ENCODE results near the gene CNTNAP2.

The CNTNAP2 gene

DNA sequence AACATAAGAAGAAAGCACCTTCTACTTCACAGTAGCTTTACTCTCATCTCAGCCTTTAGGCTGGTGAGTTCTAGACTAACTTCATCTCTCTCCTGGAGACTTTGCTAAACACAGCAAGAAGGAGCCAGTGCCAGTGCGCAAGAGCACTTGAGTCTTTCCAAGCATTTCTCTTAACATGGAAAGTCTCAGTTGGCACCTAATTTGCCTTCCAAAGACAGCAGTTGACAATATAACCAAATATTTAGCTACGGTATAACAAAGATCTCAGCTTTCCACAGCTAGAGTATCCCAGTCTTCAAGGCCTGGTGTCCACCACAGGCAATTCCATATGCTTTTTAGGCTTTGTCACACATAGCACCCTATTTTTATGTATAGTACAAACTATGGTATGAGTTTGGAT, 1204.9 kb downstream of the CNTNAP2 start:
- H3K4me3 ChIP-seq (ENCODE audit: low read depth, low read length): no peak overlapping the region

DNA sequence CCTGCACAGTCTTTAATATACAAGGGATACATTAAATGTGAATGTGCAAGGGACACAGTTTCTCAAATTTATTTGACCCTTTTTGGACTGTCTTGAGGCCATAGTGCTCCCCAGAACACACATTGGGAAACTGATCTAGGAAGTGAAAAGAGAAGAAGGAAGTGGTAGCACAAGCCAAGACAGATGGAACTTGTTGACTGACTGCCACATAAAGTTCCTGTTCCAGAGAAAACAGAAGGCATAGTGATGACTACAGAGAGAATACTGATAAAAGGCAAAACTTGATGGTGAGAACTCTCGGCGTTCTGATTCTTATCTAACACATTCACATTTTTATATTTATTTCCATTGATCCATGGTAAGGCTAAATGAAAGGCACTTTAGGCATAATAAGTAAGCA, 1216.4 kb downstream of the CNTNAP2 start:
- no peak overlapping the region for H3K4me3 ChIP-seq (ENCODE audit: low read depth, low read length)
- DNase-seq (ENCODE audit: low read depth): no peak

More for the DNA sequence above, 1204.9 kb downstream of the CNTNAP2 start:
- no peak for DNase-seq (ENCODE audit: low read depth)

DNA sequence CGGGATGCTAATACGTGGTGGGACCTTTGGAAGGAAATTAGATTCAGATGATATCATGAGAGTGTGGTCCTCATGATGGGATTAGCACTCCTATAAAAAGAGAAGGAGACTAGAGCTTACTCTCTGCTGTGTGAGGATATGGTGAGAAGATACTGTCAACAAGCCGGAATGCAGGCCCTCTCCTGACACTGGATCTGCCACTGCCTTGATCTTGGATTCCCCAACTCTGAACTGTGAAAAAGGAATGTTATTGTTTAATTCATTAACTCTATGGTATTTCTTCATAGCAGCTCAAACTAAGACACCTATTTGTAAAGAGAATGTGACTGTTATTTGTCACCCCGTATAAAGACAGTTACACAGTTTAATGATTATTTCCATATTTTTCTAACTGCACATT, 1246.5 kb downstream of the CNTNAP2 start:
- no peak overlapping the region for H3K4me3 ChIP-seq (ENCODE audit: low read depth, low read length)
- DNase-seq (ENCODE audit: low read depth): no peak

DNA sequence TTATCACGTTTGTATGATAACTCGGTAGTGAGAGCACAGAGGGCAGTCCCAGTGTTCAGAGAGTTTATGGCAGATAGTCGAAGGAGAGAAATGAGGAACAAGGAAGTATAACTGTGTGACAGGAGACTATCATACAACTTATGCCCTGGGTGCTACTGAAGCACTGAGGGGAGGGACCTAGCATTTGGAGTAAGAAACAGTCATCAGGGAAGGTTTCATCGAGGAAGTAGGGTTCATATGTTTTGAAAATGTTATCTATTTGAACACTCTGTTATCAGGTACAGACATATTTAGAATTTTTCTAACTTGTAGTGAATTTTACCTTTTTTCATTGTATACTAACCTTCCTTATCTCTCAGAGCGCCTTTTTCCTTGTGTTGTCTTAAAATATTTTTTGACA, 1259.6 kb downstream of the CNTNAP2 start:
- DNase-seq (ENCODE audit: low read depth): no peak
- no peak overlapping the region for H3K4me3 ChIP-seq (ENCODE audit: low read depth, low read length)

DNA sequence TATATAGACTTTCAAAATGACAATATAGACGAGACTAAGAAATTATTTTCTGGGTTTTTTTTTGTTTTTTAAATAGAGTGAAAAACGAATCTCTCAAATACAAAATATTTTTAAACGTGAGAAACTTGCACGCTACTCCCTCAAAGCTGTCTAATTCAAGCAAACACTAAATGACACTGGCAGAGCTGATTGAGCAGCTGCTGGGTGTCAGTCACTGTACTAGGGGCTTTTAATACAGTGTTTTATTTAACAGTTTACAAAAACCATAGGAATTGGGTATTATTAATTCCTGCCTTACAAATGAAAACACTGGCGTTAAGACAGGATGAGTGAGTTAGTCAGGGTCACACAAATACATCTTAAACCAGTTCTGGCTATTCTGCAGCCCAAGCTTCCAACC, 1264.3 kb downstream of the CNTNAP2 start:
- no peak for DNase-seq (ENCODE audit: low read depth)
- no peak overlapping the region for H3K4me3 ChIP-seq (ENCODE audit: low read depth, low read length)

DNA sequence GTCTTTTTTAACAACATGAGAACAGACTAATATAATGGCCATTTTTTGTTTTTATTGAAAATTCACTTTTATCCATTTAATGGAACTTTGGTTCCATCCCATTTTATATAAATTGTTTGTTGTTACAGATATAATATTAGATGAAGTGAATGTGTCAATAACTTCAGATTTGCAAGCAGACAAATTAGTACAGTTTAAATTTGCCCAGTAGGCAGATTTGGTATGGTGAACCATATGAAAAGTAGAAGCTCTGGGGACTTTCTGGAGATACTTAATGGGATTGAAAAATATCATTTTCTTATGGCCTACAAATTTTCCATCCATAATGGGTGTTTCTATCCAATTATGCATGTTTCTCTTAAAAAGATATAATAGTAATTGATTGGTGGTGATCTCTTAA, 1277.7 kb downstream of the CNTNAP2 start:
- DNase-seq (ENCODE audit: low read depth): no peak
- H3K4me3 ChIP-seq (ENCODE audit: low read depth, low read length): no peak overlapping the region

DNA sequence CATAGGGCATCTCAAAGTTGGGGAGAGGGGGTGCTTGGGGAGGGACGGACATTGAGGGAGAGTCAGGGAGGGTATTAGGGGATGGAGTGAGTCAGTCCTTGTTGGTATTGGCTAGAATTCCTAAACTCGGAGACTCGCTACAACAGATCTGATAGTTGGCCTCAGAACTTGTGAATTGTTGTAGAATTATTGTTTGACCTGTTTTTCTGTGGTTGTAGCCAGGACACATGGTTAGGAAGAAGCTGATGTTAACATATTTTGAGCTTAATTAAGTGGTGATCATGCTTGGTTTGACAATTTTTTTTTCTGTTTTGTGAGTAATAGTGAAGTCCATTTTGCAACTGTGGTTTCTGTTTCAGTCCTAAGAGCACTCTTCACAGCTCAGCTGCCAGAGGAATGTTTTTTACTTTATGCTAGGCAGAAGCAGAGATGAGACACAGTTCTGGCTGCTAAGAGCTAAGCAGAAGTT, 1283.7 kb downstream of the CNTNAP2 start:
- no peak overlapping the region for H3K4me3 ChIP-seq (ENCODE audit: low read depth, low read length)
- DNase-seq (ENCODE audit: low read depth): no peak

DNA sequence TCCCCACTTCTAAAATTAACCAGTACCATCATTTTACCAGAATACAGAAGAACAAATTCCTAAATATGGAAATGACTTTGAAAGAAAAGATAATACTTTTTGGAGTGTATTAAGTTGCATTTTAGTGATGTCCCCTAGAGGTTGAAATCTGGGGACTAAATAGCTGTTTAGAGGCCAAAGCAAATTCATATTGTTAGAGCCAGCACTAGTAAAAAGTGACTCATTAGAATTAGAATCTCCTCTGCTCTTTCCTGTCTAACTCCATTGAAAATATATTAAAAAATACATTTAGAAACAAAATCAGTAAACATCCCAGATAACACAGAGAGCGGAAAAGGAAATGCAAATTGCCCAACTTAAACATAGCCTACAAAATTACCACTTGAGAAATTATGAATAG, 1284.3 kb downstream of the CNTNAP2 start:
- DNase-seq (ENCODE audit: low read depth): no peak
- no peak overlapping the region for H3K4me3 ChIP-seq (ENCODE audit: low read depth, low read length)

DNA sequence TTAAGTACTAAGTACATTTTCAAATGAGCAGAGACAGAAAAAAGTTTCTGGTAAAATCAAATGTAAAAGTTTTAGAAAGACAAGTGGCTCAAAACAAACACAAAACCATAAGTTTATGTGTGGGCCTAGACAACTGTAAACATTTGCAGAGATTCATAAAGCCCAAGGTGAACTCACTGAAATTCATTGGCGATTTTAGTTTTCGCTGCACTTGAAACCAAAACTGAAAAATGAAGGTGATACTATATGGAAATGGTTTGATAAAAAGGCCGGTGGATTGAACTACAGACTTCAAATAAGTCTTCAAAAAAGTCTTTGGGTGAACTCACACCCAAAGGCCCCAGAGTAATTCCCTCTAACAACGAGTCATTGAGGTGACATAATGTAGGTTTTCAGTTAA, 1289.0 kb downstream of the CNTNAP2 start:
- no peak for DNase-seq (ENCODE audit: low read depth)
- no peak overlapping the region for H3K4me3 ChIP-seq (ENCODE audit: low read depth, low read length)

DNA sequence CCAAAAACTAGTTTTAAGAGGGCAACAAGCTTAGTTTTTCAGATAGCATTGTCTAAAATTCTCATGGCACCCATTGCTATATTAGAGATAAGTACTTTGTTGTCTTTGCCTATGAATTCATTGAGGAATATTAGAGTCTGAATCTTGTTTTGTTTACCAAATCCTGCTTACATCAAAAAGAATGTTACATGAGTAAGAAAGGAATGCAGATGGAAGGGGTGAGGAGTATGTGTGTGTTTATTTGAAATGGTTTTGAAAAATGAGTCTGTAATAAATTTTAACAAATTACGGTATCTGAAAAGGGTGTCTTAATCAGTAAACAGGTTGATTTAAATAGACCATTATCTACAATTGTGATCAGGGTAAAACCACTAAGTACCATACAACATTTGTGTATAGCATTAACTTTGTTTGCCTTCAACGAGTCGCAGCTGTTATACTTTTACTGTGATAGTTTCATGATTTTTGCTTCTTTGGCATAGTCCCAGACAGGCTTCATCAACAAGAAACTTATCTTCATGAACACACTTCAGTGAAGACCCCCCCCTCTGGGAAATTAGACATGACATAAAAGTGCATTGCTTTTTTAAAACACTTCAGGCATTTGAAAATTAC, 1290.0 kb downstream of the CNTNAP2 start:
- no peak overlapping the region for H3K4me3 ChIP-seq (ENCODE audit: low read depth, low read length)
- no peak for DNase-seq (ENCODE audit: low read depth)

DNA sequence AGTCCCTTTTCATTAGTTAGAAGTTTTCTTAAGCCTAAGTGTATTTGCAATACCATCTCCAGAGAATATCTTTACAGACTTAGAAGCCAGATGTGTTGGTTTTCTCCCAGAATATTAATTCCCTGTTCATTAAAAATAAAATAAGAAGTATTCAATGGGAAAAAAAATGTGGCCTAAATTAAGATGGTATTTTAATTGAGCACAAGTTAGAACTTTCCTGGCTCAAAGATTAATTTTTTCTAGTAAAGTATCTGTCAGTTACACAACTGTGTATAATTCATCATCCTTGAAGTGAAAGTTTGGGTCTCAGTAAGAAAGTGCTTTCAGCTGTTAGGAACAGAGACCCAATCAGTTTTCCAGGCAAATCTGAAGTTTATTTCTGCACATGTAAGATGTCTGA, 1294.5 kb downstream of the CNTNAP2 start:
- no peak for DNase-seq (ENCODE audit: low read depth)

DNA sequence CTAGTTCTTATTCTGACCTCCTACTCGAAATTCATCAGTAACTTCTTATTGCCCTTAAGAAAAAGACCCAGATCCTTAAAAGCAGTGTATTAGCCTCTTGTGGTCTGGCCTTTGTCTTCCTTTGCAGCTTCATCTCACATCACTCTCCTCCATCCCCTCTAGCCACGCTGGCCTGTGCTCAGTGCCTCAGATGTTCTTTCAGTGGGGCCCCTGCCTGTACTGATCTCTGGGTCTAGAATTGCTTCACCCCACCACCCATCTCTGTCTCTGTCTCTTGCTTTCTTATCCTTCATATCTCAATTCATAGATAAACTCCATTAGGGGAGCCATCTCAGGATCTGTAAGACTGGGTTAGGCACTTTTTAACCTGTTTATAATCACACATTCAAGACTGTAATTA, 1295.5 kb downstream of the CNTNAP2 start:
- no peak for DNase-seq (ENCODE audit: low read depth)
- H3K4me3 ChIP-seq (ENCODE audit: low read depth, low read length): no peak overlapping the region

More for the DNA sequence above, 1294.5 kb downstream of the CNTNAP2 start:
- H3K4me3 ChIP-seq (ENCODE audit: low read depth, low read length): no peak overlapping the region

DNA sequence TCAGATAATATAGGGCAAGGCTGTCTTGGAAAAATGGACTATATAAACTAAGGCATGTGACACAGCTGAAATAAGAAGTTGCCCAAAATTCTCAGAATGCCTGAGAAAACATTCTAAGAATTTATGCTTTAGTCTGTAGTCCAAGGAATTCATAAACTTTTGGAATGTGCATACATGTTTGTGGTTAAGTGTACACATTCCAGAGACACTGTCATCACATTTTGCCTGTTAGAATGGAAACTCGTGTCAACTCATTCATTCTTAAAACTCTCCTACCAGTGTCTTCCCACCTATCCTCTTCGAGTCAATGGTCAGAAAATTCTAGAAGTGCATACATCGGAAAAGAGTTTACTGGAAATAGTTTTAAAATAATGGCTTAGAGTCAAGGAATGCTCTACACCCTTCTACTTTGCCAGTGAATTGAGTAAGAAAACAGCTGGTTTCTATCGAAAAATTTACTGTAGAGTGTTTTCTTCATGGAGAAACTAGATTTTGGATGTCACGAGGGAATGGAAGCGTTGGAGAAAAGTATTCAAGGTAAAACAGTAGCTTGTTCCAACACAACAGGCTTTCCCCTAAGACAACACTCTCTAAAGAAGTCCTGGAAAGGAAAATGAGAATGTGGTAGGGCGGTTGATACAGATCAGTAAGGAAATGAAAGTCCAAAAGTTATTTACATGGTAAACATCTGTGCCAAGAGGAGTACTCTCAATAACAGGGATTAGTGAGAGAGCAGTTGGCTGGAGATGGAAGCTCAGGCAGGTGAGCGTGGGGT, 1296.4 kb downstream of the CNTNAP2 start:
- no peak overlapping the region for H3K4me3 ChIP-seq (ENCODE audit: low read depth, low read length)
- DNase-seq (ENCODE audit: low read depth): peak; percentile 70

DNA sequence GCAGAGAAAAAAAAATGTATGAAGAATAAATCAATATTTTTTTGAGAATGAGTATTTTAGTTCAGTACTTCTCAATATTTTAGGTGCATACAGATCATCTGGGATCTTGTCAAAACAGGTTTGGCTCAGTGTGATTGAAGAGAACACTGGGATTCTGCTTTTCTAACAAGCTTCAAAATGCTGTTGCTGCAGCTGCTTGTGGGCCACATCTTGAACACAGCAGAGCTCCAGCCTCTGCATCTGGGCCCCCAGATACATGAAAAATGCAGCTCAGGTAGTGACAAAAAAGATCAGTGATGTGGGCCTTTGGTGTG, 1296.9 kb downstream of the CNTNAP2 start:
- no peak for DNase-seq (ENCODE audit: low read depth)
- no peak overlapping the region for H3K4me3 ChIP-seq (ENCODE audit: low read depth, low read length)

DNA sequence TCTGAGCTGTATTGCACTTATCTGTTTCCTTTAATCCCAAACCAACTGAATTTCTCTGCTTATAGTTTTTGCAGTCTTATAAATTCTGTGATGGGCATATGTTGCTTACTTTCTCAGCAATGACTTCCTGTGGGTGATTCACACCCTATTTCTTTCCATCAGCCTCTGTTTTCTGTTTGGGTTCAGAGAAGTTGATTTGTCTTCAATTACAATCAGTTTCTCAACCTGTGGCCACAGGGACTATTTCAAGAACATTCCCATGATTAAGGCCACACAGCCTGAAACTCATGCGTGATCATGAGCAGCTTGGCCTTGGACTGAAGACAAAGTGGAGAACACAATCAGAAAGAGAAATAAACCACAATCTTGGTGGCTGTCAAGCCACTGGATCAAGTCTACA, 1299.4 kb downstream of the CNTNAP2 start:
- no peak overlapping the region for H3K4me3 ChIP-seq (ENCODE audit: low read depth, low read length)
- no peak for DNase-seq (ENCODE audit: low read depth)

DNA sequence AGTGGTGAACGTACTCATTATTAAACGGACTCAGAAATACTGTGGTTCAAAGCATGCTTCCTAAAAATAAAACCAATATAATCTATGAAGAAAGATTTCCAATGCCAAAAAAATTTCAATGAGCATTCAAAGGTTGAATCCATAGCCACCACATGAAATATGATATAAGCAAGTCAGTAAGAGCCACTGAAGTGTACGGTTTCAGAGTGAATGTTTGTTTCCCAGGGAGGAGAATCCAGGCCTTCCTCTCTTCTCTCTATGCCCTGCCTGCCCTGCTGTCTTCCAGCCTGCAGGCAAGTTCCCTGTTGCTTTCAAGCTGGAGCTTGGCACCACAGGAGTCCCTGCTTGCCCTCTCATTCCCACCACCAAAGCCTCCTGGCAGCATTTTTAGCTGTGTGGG, 1302.4 kb downstream of the CNTNAP2 start:
- no peak overlapping the region for H3K4me3 ChIP-seq (ENCODE audit: low read depth, low read length)
- no peak for DNase-seq (ENCODE audit: low read depth)

DNA sequence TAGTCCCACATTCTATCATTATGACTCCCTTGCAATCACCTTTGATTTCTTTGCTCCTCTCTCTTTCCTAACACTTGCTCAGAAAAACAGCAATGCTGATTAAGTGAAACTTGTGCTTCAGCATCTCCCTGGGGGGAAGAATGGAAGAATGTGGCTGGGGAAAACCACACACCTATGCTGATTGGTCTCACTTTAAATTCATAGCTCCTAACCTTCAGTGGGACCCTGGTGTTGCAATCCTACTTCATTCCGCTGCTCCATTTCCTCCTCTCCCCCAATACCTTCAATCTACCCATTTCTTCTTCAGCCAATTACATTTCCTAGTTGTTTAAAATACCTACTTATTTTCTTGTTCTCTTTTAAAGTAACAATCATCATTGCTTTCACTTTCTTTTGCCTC, 1307.3 kb downstream of the CNTNAP2 start:
- no peak for DNase-seq (ENCODE audit: low read depth)
- no peak overlapping the region for H3K4me3 ChIP-seq (ENCODE audit: low read depth, low read length)

DNA sequence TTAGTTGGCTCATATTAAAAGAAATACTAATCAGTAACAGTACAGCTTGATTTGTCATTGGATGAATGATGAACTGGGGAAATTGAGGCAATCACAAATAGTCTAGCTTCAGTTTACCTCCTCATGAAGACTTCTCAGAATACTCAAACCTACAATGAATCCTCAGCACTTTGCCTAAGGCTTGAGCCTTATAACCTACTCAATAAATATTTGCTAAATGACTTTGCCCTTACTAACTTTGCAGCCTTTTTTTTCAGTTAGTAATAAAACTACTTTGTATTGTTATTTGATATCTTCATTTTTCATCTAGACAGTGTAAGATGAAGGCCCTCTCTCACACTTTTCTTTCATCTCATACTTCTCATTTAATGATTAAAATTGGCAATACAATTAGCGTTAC, 1311.5 kb downstream of the CNTNAP2 start:
- DNase-seq (ENCODE audit: low read depth): no peak
- H3K4me3 ChIP-seq (ENCODE audit: low read depth, low read length): no peak overlapping the region

DNA sequence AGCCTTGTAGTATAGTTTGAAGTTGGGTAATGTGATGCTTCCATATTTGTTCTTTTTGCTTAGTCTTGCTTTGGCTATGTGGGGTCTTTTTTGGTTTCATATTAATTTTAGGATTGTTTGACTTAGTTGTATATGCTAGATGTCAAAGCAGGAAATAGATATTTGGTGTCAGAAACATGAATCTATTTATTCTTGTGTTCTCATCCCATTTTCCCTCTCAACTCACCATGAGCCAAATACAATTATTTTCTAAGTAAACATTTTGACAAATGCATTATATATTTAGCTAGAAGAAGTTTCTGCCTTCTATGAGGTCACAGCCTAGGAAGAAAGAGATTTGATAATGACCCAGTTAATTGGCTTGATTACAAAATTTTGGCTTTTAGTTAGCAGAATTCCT, 1313.4 kb downstream of the CNTNAP2 start:
- DNase-seq (ENCODE audit: low read depth): no peak
- no peak overlapping the region for H3K4me3 ChIP-seq (ENCODE audit: low read depth, low read length)

DNA sequence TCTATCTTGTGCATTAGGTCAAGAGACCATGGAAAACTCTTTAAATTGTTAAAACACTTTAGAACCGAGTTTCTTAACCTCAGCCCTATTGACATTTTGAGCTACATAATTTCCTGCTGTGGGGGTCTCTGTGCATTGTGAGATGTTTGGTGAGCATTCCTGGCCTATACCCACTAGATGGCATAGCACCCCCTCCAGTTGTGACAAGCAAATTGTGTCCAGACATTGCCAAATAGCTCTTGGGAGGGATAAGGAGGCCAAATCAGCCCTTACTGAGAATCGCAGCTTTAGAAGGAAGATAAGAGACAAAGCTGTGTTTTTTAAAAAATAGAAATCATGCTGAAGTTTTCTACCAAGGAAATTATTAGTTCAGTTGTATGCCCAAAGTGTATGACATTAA, 1315.5 kb downstream of the CNTNAP2 start:
- H3K4me3 ChIP-seq (ENCODE audit: low read depth, low read length): no peak overlapping the region
- DNase-seq (ENCODE audit: low read depth): no peak

DNA sequence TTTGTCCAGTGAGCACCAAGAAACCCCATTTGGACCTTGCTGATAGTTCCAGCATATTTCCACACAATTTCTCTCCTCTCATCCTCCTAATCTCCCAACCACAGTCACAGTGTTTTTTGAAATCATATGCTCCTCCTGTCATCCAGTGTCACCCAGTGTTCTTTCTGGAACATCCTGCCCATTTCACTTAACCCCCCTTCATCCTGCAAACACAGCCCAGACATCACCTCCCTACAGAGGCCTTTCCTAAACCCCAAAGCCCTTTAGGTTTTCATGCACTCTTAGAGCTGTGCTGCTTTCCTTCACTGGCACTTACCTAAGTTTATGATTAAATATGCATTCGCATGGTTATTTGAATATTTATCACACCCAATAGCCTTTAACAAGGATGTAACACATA, 1316.0 kb downstream of the CNTNAP2 start:
- DNase-seq (ENCODE audit: low read depth): no peak
- no peak overlapping the region for H3K4me3 ChIP-seq (ENCODE audit: low read depth, low read length)

All from skeletal muscle cell (primary cell).